Measurements from ENCODE around the gene STAT4. TPM values are rescaled to one million over a fixed set of nuclear protein-coding genes. Genes with fewer than 3 reads are reported as not detected.
A peak's percentile ranks its signal among the peaks of the same experiment; 100 is the strongest.

STAT4 gene
- total RNA-seq, 4 donors from 2014 or later: 3.1 to 9.1 TPM; not detected in 2

GRCh38 chr2:191051177-191051576 is 99.6 kb downstream of the STAT4 start:
- 73 to 75% methylated on average over 3 of the region's 3 CpGs for WGBS, 2 donors (ENCODE audit: low coverage in 1 of 2)
- no peak for DNase-seq
- intact Hi-C loops (cut with DNase I; ENCODE audit: low total_unique reads): no loop called here
- Histone ChIP-seq H3K27ac (no peak overlapping the region), H3K4me1 (peaks cover 0 to 6% (median 3%) of the 10 kb centered on the region in 4 donors), H3K36me3 (no peaks in the 10 kb centered on the region), H3K4me3 (no peak overlapping the region), H3K9me3 (no peaks in the 10 kb centered on the region), H3K27me3 (no peaks in the 10 kb centered on the region)
- in situ Hi-C loops (cut with MboI; ENCODE audit: low pct_ligation_motif_present in 1 of 4, low pct_unique_long_range_greater_than_20kb in 1 of 4, low sequenced_read_pairs in 3 of 4): loop anchor here (5.0 to 25.0 kb wide), 5 partner anchors 104 to 474 kb away; partner anchors contain the start of gene STAT4 (in 2 of the 4)
- TF ChIP-seq POLR2A (IDR thresholded peaks at IDR 0.05): no peak
- TF ChIP-seq EP300 (IDR thresholded peaks at IDR 0.05; ENCODE audit: low read depth): no peak
- no peak for TF ChIP-seq POLR2AphosphoS5 (IDR thresholded peaks at IDR 0.05)
- no peak for TF ChIP-seq CTCF (IDR thresholded peaks at IDR 0.05)

GRCh38 chr2:191050640-191050987 is 100.2 kb downstream of the STAT4 start:
- H3K27ac ChIP-seq: peak overlapping the region in 2 of 4 donors; percentile 41 to 50
- no peak overlapping the region for H3K4me3 ChIP-seq
- no peaks in the 10 kb centered on the region for H3K27me3 ChIP-seq
- 60 to 65% methylated on average over 1 of the region's 1 CpG for WGBS, 2 donors (ENCODE audit: low coverage in 1 of 2)
- no peak for DNase-seq
- H3K36me3 ChIP-seq: no peaks in the 10 kb centered on the region
- in situ Hi-C loops (cut with MboI; ENCODE audit: low pct_ligation_motif_present in 1 of 4, low pct_unique_long_range_greater_than_20kb in 1 of 4, low sequenced_read_pairs in 3 of 4): loop anchor here (5.0 to 25.0 kb wide), 5 partner anchors 104 to 474 kb away; partner anchors contain the start of gene STAT4 (in 2 of the 4)
- H3K9me3 ChIP-seq: no peaks in the 10 kb centered on the region
- intact Hi-C loops (cut with DNase I; ENCODE audit: low total_unique reads): no loop called here
- peaks cover 0 to 6% (median 3%) of the 10 kb centered on the region in 4 donors for H3K4me1 ChIP-seq
- TF ChIP-seq CTCF (IDR thresholded peaks at IDR 0.05) (no peak), EP300 (IDR thresholded peaks at IDR 0.05; ENCODE audit: low read depth) (no peak), POLR2A (IDR thresholded peaks at IDR 0.05) (no peak), POLR2AphosphoS5 (IDR thresholded peaks at IDR 0.05) (no peak)

- Histone ChIP-seq H3K27ac (peak overlapping the region in 2 of 4 donors; percentile 41 to 50), H3K4me3 (no peak overlapping the region), H3K36me3 (no peaks in the 10 kb centered on the region), H3K4me1 (peaks cover 0 to 6% (median 3%) of the 10 kb centered on the region in 4 donors), H3K9me3 (no peaks in the 10 kb centered on the region), H3K27me3 (no peaks in the 10 kb centered on the region)
- DNase-seq: no peak
- WGBS, 2 donors (ENCODE audit: low coverage in 1 of 2): 58 to 59% methylated on average over 4 of the region's 4 CpGs
- TF ChIP-seq POLR2A (IDR thresholded peaks at IDR 0.05) (no peak), POLR2AphosphoS5 (IDR thresholded peaks at IDR 0.05) (no peak), CTCF (IDR thresholded peaks at IDR 0.05) (no peak), EP300 (IDR thresholded peaks at IDR 0.05; ENCODE audit: low read depth) (no peak)
- in situ Hi-C loops (cut with MboI; ENCODE audit: low pct_ligation_motif_present in 1 of 4, low pct_unique_long_range_greater_than_20kb in 1 of 4, low sequenced_read_pairs in 3 of 4): loop anchor here (5.0 to 25.0 kb wide), 5 partner anchors 105 to 475 kb away; partner anchors contain the start of gene STAT4 (in 2 of the 4)
- intact Hi-C loops (cut with DNase I; ENCODE audit: low total_unique reads): no loop called here
Observed at GRCh38 chr2:191049728-191050639, 100.8 kb downstream of the STAT4 start.

GRCh38 chr2:191048073-191048472 is 102.7 kb downstream of the STAT4 start:
- intact Hi-C loops (cut with DNase I; ENCODE audit: low total_unique reads): no loop called here
- Histone ChIP-seq H3K9me3 (no peaks in the 10 kb centered on the region), H3K27me3 (no peaks in the 10 kb centered on the region), H3K4me1 (peaks cover 0 to 6% (median 3%) of the 10 kb centered on the region in 4 donors), H3K36me3 (no peaks in the 10 kb centered on the region), H3K4me3 (no peak overlapping the region), H3K27ac (no peak overlapping the region)
- DNase-seq: no peak
- in situ Hi-C loops (cut with MboI; ENCODE audit: low pct_ligation_motif_present in 1 of 4, low pct_unique_long_range_greater_than_20kb in 1 of 4, low sequenced_read_pairs in 3 of 4): no loop called here
- no peak for TF ChIP-seq POLR2A (IDR thresholded peaks at IDR 0.05)
- TF ChIP-seq POLR2AphosphoS5 (IDR thresholded peaks at IDR 0.05): no peak
- no peak for TF ChIP-seq EP300 (IDR thresholded peaks at IDR 0.05; ENCODE audit: low read depth)
- no peak for TF ChIP-seq CTCF (IDR thresholded peaks at IDR 0.05)
- 94 to 96% methylated on average over 3 of the region's 3 CpGs for WGBS, 2 donors (ENCODE audit: low coverage in 1 of 2)

Measured in transverse colon (tissue), 4 donors.